H9 (cell line): Measurements from ENCODE around the gene IQCK. TPM values are rescaled to one million over a fixed set of nuclear protein-coding genes. Genes with fewer than 3 reads are reported as not detected.

Experiments used
- DNase-seq: peaks from one replicate; pipeline ENCODE4 v3.0.0-alpha.2; 2017
- H2AFZ ChIP-seq: one replicate; pipeline ENCODE4 v1.6.1; 2013; ENCODE audit warnings: mild to moderate bottlenecking, low read length, control low read depth, moderate library complexity
- H2AK5ac ChIP-seq: 2 replicates; pipeline ENCODE4 v1.6.1; 2013; ENCODE audit warnings: low read length, control low read depth, mixed read lengths; ENCODE audit not compliant: insufficient read length
- H2BK120ac ChIP-seq: one replicate; pipeline ENCODE4 v1.6.1; 2013; ENCODE audit warnings: low read depth, mild to moderate bottlenecking, low read length, control low read depth, inconsistent platforms; ENCODE audit not compliant: poor library complexity, severe bottlenecking
- H2BK12ac ChIP-seq: 2 replicates; pipeline ENCODE4 v1.6.1; 2013; ENCODE audit warnings: low read length, control low read depth, mixed read lengths, low read depth; ENCODE audit not compliant: insufficient read length
- H2BK15ac ChIP-seq: 2 replicates; pipeline ENCODE4 v1.6.1; 2013; ENCODE audit warnings: low read depth, low read length, control low read depth
- H2BK20ac ChIP-seq: one replicate; pipeline ENCODE4 v1.6.1; 2013; ENCODE audit warnings: low read depth, mild to moderate bottlenecking, low read length, control low read depth, inconsistent platforms; ENCODE audit not compliant: poor library complexity, severe bottlenecking
- H2BK5ac ChIP-seq: 2 replicates; pipeline ENCODE4 v1.6.1; 2013; ENCODE audit warnings: low read length, control low read depth, mixed read lengths; ENCODE audit not compliant: insufficient read length
- H3K14ac ChIP-seq: 2 replicates; pipeline ENCODE4 v1.6.1; 2013; ENCODE audit warnings: low read length, control low read depth; ENCODE audit not compliant: insufficient read depth
- H3K18ac ChIP-seq: 2 replicates; pipeline ENCODE4 v1.6.1; 2013; ENCODE audit warnings: low read depth, mild to moderate bottlenecking, mixed read lengths, low read length, control low read depth; ENCODE audit not compliant: insufficient read length
- H3K23ac ChIP-seq: 2 replicates; pipeline ENCODE4 v1.6.1; 2013; ENCODE audit warnings: low read length, control low read depth, mixed read lengths, low read depth; ENCODE audit not compliant: insufficient read length
- H3K23me2 ChIP-seq: 2 replicates; pipeline ENCODE4 v1.6.1; 2013; ENCODE audit warnings: low read depth, mild to moderate bottlenecking, mixed read lengths, low read length, control low read depth; ENCODE audit not compliant: insufficient read length, poor library complexity, severe bottlenecking
- H3K27ac ChIP-seq: 2 replicates; pipeline ENCODE4 v1.5.1; 2013; ENCODE audit warnings: low read length, control low read depth, mixed read lengths, low read depth; ENCODE audit not compliant: insufficient read length
- H3K27me3 ChIP-seq: 2 replicates; pipeline ENCODE4 v1.6.1; 2013; ENCODE audit warnings: low read length, control low read depth, inconsistent platforms; ENCODE audit not compliant: insufficient read depth
- H3K4ac ChIP-seq: 2 replicates; pipeline ENCODE4 v1.6.1; 2013; ENCODE audit warnings: low read depth, mild to moderate bottlenecking, control low read depth, inconsistent platforms, low read length, moderate library complexity
- H3K4me1 ChIP-seq: 2 replicates; pipeline ENCODE4 v1.6.1; 2013; ENCODE audit warnings: low read length, control low read depth, inconsistent platforms; ENCODE audit not compliant: insufficient read depth
- H3K4me2 ChIP-seq: 2 replicates; pipeline ENCODE4 v1.6.1; 2013; ENCODE audit warnings: low read length, control low read depth, mixed read lengths; ENCODE audit not compliant: insufficient read length, insufficient read depth
- H3K56ac ChIP-seq: 2 replicates; pipeline ENCODE4 v1.6.1; 2013; ENCODE audit warnings: low read depth, mild to moderate bottlenecking, mixed read lengths, low read length, control low read depth; ENCODE audit not compliant: insufficient read length
- H3K79me1 ChIP-seq: 2 replicates; pipeline ENCODE4 v1.6.1; 2013; ENCODE audit warnings: low read depth, mild to moderate bottlenecking, moderate library complexity, low read length, control low read depth, inconsistent platforms; ENCODE audit not compliant: insufficient read depth, poor library complexity, severe bottlenecking
- H3K79me2 ChIP-seq: 2 replicates; pipeline ENCODE4 v1.6.1; 2013; ENCODE audit warnings: low read length, control low read depth, inconsistent platforms; ENCODE audit not compliant: insufficient read depth
- H3K9ac ChIP-seq: 2 replicates; pipeline ENCODE4 v1.6.1; 2013; ENCODE audit warnings: low read length, control low read depth, mixed read lengths; ENCODE audit not compliant: insufficient read length; ENCODE audit errors: extremely low read depth
- H3K9me3 ChIP-seq: one replicate; pipeline ENCODE4 v1.6.1; 2013; ENCODE audit warnings: low read depth, low read length, inconsistent platforms; ENCODE audit not compliant: control insufficient read depth
- H3T11ph ChIP-seq: one replicate; pipeline ENCODE4 v1.6.1; 2013; ENCODE audit warnings: mild to moderate bottlenecking, low read length, control low read depth, inconsistent platforms
- H4K20me1 ChIP-seq: one replicate; pipeline ENCODE4 v1.6.1; 2013; ENCODE audit not compliant: control insufficient read depth, insufficient read length, insufficient read depth
- H4K5ac ChIP-seq: 2 replicates; pipeline ENCODE4 v1.6.1; 2013; ENCODE audit warnings: low read depth, mild to moderate bottlenecking, mixed read lengths, low read length, control low read depth; ENCODE audit not compliant: insufficient read length
- H4K8ac ChIP-seq: replicated peaks from 2 replicates; pipeline ENCODE4 v1.6.1; 2013; ENCODE audit warnings: low read length, control low read depth, mixed read lengths, low read depth; ENCODE audit not compliant: insufficient read length
- H4K91ac ChIP-seq: 2 replicates; pipeline ENCODE4 v1.6.1; 2013; ENCODE audit warnings: low read depth, mild to moderate bottlenecking, moderate library complexity, mixed read lengths, low read length, control low read depth; ENCODE audit not compliant: insufficient read length
- H3K27ac Mint-ChIP-seq, 3 experiments: 2 replicates in 2 of 3; 3 replicates in 1 of 3; pipeline ENCODE4 v1.8.0; 2020 to 2021; ENCODE audit warnings: mixed read lengths in 3 of 3, mild to moderate bottlenecking in 1 of 3, moderate library complexity in 1 of 3
- H3K27me3 Mint-ChIP-seq: 2 replicates; pipeline ENCODE4 v1.8.0; 2021; ENCODE audit warnings: low read depth, mild to moderate bottlenecking, moderate library complexity, mixed read lengths
- H3K36me3 Mint-ChIP-seq, 3 experiments: 2 replicates in 2 of 3; 3 replicates in 1 of 3; pipeline ENCODE4 v1.8.0; 2020 to 2021; ENCODE audit warnings: low read depth in 3 of 3, mixed read lengths in 3 of 3; ENCODE audit not compliant: insufficient read depth in 1 of 3
- H3K4me1 Mint-ChIP-seq, 2 experiments: 2 replicates each; pipeline ENCODE4 v1.8.0; 2020; ENCODE audit warnings: mixed read lengths in 2 of 2
- H3K4me3 Mint-ChIP-seq, 2 experiments: 2 replicates in 1 of 2; 3 replicates in 1 of 2; pipeline ENCODE4 v1.8.0; 2020 to 2021; ENCODE audit warnings: mild to moderate bottlenecking in 2 of 2, mixed read lengths in 2 of 2, moderate library complexity in 1 of 2
- H3K9me3 Mint-ChIP-seq, 2 experiments: 2 replicates in 1 of 2; 3 replicates in 1 of 2; pipeline ENCODE4 v1.8.0; 2020; ENCODE audit warnings: mild to moderate bottlenecking in 2 of 2, mixed read lengths in 2 of 2, moderate library complexity in 1 of 2
- WGBS: extraction: QIAGEN DNeasy Blood & Tissue Kit; methylation state at CpG from one replicate; pipeline ENCODE4 v1.1.7; 2013; ENCODE audit warnings: missing lambda C conversion rate, low lambda C conversion rate, mixed read lengths; ENCODE audit not compliant: insufficient read length; ENCODE audit errors: extremely low coverage; 5-methylcytosine and 5-hydroxymethylcytosine counted together
- total RNA-seq: library from RNA; stranded (reverse); gene quantifications from 2 replicates; pipeline ENCODE4 v1.2.1, GENCODE V29; 2021
- TF ChIP-seq, protein P1 (sequence below): fragments of 200-600 bp; sonication (generic); conservative IDR thresholded peaks from 3 replicates; pipeline ENCODE4 v1.8.0; 2021; ENCODE audit warnings: antibody characterized with exemption, mild to moderate bottlenecking

The IQCK gene
- total RNA-seq, 1 experiment from 2014 or later, result 9.0 TPM

DNA sequence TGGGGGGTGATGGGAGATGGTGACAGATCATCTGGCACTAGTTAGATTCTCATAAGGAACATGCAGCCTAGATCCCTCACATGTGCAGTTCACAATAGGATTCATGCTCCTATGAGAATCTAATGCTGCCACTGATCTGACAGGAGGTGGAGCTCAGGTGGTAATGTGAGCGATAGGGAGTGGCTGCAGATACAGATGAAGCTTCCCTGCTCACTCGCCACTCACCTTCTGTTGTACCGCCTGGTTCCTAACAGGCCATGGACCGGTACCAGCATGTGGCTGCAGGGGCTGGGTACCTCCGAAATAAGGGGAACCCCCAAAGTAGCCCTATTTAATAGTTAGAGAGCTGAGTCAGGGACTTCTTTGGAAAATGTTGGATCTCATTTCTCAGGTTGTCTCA, 106.1 kb downstream of the IQCK start:
- no CpG with 5 or more reads among the region's 5 CpGs for WGBS
- Histone ChIP-seq H2BK120ac (no peak overlapping the region), H3K23ac (no peak overlapping the region), H3T11ph (no peak overlapping the region), H3K4me2 (no peak overlapping the region), H2BK20ac (no peak overlapping the region), H4K5ac (no peak overlapping the region), H3K4ac (no peak overlapping the region), H2BK5ac (no peak overlapping the region), H2AK5ac (no peak overlapping the region), H3K23me2 (no peaks in the 10 kb centered on the region), H3K79me1 (no peaks in the 10 kb centered on the region), H2BK12ac (no peak overlapping the region), H3K79me2 (no peaks in the 10 kb centered on the region), H3K4me1 (no peaks in the 10 kb centered on the region), H3K14ac (no peak overlapping the region), H3K27me3 (no peaks in the 10 kb centered on the region), H2AFZ (no peak overlapping the region), H3K9me3 (no peaks in the 10 kb centered on the region), H3K27ac (no peak overlapping the region), H4K91ac (no peak overlapping the region), H3K9ac (no peak overlapping the region), H2BK15ac (no peak overlapping the region), H3K18ac (no peak overlapping the region), H4K20me1 (no peaks in the 10 kb centered on the region), H3K56ac (no peak overlapping the region), H4K8ac (no peak overlapping the region)
- peaks cover 0 to 2% (median 0%) of the 10 kb centered on the region in 3 experiments; a peak in 1 of 7 replicates for H3K36me3 Mint-ChIP-seq
- H3K27me3 Mint-ChIP-seq, result no peaks in the 10 kb centered on the region
- 0 out of 4 replicates have a peak, but pooled peaks cover 0 to 3% of the 10 kb centered on the region in 2 experiments for H3K4me1 Mint-ChIP-seq
- TF ChIP-seq, protein P1, sequence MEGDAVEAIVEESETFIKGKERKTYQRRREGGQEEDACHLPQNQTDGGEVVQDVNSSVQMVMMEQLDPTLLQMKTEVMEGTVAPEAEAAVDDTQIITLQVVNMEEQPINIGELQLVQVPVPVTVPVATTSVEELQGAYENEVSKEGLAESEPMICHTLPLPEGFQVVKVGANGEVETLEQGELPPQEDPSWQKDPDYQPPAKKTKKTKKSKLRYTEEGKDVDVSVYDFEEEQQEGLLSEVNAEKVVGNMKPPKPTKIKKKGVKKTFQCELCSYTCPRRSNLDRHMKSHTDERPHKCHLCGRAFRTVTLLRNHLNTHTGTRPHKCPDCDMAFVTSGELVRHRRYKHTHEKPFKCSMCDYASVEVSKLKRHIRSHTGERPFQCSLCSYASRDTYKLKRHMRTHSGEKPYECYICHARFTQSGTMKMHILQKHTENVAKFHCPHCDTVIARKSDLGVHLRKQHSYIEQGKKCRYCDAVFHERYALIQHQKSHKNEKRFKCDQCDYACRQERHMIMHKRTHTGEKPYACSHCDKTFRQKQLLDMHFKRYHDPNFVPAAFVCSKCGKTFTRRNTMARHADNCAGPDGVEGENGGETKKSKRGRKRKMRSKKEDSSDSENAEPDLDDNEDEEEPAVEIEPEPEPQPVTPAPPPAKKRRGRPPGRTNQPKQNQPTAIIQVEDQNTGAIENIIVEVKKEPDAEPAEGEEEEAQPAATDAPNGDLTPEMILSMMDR, result no peak
- no peaks in the 10 kb centered on the region for H3K9me3 Mint-ChIP-seq
- no peak overlapping the region for H3K27ac Mint-ChIP-seq
- no peak for DNase-seq
- H3K4me3 Mint-ChIP-seq, result no peak overlapping the region
